Measurements from ENCODE around the gene WDPCP. TPM values are rescaled to one million over a fixed set of nuclear protein-coding genes. Genes with fewer than 3 reads are reported as not detected.
"Not testable (repeated sequence)": the region's sequence is repeated elsewhere in the genome, so short reads cannot be mapped to it uniquely, and the experiment has no call there.

Gene WDPCP
- total RNA-seq, result 12.3 TPM
- long read RNA-seq, partial matches to known transcripts, result 4 of 19 reads
- long read RNA-seq, other reads (novel, unspliced or antisense), result 11 of 19 reads

DNA sequence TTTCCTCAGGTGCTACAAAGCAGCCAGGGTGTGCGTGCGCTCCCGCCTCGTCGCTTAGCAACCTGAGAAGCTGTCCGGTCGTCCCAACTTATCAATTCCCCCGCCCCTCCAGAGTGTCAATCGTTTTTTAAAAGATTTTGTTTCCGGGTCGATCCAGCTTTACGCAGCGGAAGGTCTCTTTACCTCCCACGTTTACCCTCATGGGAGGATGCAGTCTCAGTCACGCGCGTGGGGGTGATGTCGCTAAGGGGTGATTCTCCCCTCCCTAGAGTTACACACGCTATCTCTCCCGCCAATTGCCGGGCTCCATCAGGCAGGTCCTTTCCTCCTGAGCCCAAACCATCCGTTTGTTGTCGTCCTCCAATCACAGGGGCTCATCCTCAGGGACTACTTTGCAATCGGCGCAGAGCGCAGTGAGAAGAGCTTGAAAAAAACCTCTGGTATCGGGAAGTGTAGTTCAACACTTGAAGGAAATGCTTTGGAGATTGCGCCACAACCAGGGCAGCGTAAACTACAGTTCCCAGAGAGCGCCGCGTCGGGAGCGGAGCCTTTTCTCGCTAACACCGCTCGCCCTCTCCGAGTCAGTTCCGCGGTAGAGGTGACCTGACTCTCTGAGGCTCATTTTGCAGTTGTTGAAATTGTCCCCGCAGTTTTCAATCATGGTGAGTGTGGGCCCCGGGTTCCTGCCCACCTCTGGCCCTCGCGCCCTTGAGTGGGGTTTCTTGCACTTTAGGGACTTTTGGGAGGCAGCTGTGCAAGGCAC, at the start of gene WDPCP, which contains the start of gene MDH1:
TSS of gene WDPCP (minus strand) at position 93 of the 763 bp plus-strand sequence. CDS start 206 bp downstream, outside the sequence.
TSS of gene MDH1 (plus strand) at position 579 of the 763 bp plus-strand sequence. CDS start at position 660, 81 bp downstream.
- intact Hi-C loops (cut with DNase I), result no loop called here
- Histone ChIP-seq H3K27me3 (ENCODE audit: low read depth) (no peaks in the 10 kb centered on the region), H3K36me3 (peaks cover 7% of the 10 kb centered on the region), H3K9me3 (no peaks in the 10 kb centered on the region), H3K4me1 (peaks cover 40% of the 10 kb centered on the region), H3K27ac (peak within 1 kb of the TSS; percentile 82), H3K4me3 (peak within 1 kb of the TSS; percentile 94)
- TF ChIP-seq, protein P1, sequence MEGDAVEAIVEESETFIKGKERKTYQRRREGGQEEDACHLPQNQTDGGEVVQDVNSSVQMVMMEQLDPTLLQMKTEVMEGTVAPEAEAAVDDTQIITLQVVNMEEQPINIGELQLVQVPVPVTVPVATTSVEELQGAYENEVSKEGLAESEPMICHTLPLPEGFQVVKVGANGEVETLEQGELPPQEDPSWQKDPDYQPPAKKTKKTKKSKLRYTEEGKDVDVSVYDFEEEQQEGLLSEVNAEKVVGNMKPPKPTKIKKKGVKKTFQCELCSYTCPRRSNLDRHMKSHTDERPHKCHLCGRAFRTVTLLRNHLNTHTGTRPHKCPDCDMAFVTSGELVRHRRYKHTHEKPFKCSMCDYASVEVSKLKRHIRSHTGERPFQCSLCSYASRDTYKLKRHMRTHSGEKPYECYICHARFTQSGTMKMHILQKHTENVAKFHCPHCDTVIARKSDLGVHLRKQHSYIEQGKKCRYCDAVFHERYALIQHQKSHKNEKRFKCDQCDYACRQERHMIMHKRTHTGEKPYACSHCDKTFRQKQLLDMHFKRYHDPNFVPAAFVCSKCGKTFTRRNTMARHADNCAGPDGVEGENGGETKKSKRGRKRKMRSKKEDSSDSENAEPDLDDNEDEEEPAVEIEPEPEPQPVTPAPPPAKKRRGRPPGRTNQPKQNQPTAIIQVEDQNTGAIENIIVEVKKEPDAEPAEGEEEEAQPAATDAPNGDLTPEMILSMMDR (IDR thresholded peaks at IDR 0.05), result no peak
- peak; percentile 98 for ATAC-seq
- peak; percentile 95 for DNase-seq

- no peaks in the 10 kb centered on the region for H3K4me1 ChIP-seq
- peaks cover 16% of the 10 kb centered on the region for H3K9me3 ChIP-seq
- H3K27ac ChIP-seq, result no peak overlapping the region
- no peaks in the 10 kb centered on the region for H3K27me3 ChIP-seq (ENCODE audit: low read depth)
- ATAC-seq (no peak), DNase-seq (no peak)
- TF ChIP-seq, protein P1 (IDR thresholded peaks at IDR 0.05), result no peak
- intact Hi-C loops (cut with DNase I), result no loop called here
- no peak overlapping the region for H3K4me3 ChIP-seq
- no peaks in the 10 kb centered on the region for H3K36me3 ChIP-seq
Measured at GRCh38 chr2:63632382-63632781, 44.1 kb upstream of the WDPCP start.

GRCh38 chr2:63631501-63631900, 43.2 kb upstream of the WDPCP start:
- intact Hi-C loops (cut with DNase I), result no loop called here
- TF ChIP-seq, protein P1 (IDR thresholded peaks at IDR 0.05), result no peak
- no peaks in the 10 kb centered on the region for H3K36me3 ChIP-seq
- H3K9me3 ChIP-seq, result peaks cover 16% of the 10 kb centered on the region
- H3K27me3 ChIP-seq (ENCODE audit: low read depth), result no peaks in the 10 kb centered on the region
- H3K4me1 ChIP-seq, result no peaks in the 10 kb centered on the region
- no peak for ATAC-seq
- DNase-seq, result no peak
- no peak overlapping the region for H3K27ac ChIP-seq
- H3K4me3 ChIP-seq, result no peak overlapping the region

DNA sequence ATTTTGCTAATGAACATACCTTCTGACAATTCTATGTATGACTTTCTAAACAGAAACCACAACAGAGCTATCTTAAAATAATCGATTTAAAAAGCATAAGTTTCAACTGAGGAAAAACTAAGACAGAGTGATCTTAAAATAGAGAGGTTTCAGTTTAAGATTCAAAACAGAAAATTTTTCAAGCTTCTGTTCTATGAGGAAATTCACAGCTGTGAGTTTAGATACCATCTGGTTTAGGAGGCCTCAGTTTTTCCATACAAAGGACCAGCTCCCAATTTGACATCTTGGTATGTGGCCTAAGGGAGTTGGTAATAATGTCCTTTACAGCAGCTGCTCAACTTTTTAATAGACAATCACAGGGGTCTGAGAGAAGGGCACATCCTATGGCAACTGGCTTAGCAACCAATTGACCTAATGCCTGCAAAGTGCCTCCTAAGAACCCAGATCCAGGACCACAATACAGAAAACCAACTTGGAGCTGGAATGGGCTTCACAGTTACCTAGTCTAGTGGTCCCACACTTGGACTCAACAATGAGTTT, 40.2 kb upstream of the WDPCP start:
- intact Hi-C loops (cut with DNase I), result no loop called here
- no peak for DNase-seq
- no peak for ATAC-seq
- Histone ChIP-seq H3K9me3 (peaks cover 16% of the 10 kb centered on the region), H3K4me3 (no peak overlapping the region), H3K4me1 (no peaks in the 10 kb centered on the region), H3K27ac (no peak overlapping the region), H3K27me3 (ENCODE audit: low read depth) (no peaks in the 10 kb centered on the region), H3K36me3 (no peaks in the 10 kb centered on the region)
- TF ChIP-seq, protein P1 (IDR thresholded peaks at IDR 0.05), result no peak

GRCh38 chr2:63627866-63628265, 39.6 kb upstream of the WDPCP start:
- TF ChIP-seq, protein P1 (IDR thresholded peaks at IDR 0.05), result no peak
- DNase-seq (no peak), ATAC-seq (no peak)
- Histone ChIP-seq H3K36me3 (no peaks in the 10 kb centered on the region), H3K27me3 (ENCODE audit: low read depth) (no peaks in the 10 kb centered on the region), H3K27ac (no peak overlapping the region), H3K9me3 (peaks cover 13% of the 10 kb centered on the region), H3K4me1 (no peaks in the 10 kb centered on the region), H3K4me3 (no peak overlapping the region)
- intact Hi-C loops (cut with DNase I), result no loop called here

DNA sequence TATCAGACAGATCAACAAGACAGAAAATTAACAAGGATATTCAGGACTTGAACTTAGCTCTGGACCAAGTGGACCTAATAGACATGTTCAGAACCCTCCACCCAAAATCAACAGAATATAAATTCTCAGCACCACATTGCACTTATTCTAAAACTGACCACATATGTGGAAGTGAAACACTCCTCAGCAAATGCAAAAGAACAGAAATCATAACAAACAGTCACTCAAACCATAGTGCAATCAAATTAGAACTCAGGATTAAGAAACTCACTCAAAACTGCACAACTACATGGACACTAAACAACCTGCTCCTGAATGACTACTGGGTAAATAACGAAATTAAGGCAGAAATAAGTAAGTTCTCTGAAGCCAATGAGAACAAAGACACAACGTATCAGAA, 35.5 kb upstream of the WDPCP start:
- DNase-seq; H3K4me1 ChIP-seq; H3K27me3 ChIP-seq (ENCODE audit: low read depth); ATAC-seq; H3K36me3 ChIP-seq; intact Hi-C loops (cut with DNase I); H3K4me3 ChIP-seq; H3K27ac ChIP-seq; H3K9me3 ChIP-seq: not testable (repeated sequence)
